Endothelial cell of umbilical vein (primary cell): ENCODE data around the gene TUFT1. TPM values are rescaled to one million over a fixed set of nuclear protein-coding genes. Genes with fewer than 3 reads are reported as not detected.

ENCODE experiments used
- BruUV-seq: library from RNA; stranded (reverse); fragments of 400-500 nt; replicated peaks from 2 replicates; lab custom pipeline; 2021; lab: Mats Ljungman, UMichigan
- CTCF ChIA-PET: fragments of 300-600, 350-600 bp; sonication (Branson Sonifier 250); formaldehyde crosslinking; loops from one replicate; lab custom pipeline; 2021; ENCODE audit warnings: antibody characterized with exemption, inconsistent platforms; lab: Charles Lee
- POLR2A ChIA-PET: fragments of 300-600, 350-600 bp; sonication (Branson Sonifier 250); formaldehyde crosslinking; loops from one replicate; lab custom pipeline; 2021; ENCODE audit warnings: antibody characterized with exemption, inconsistent platforms; lab: Charles Lee
- DNase-seq: peaks from one replicate; pipeline ENCODE4 v3.0.0-alpha.2; 2011; ENCODE audit warnings: low read depth, low spot score
- FAIRE-seq: peaks from 2 replicates; lab custom pipeline; 2011; peaks lifted over from hg19 to GRCh38; lab: Jason Lieb, UNC
- H2AFZ ChIP-seq: 2 replicates; pipeline ENCODE4 v1.6.0; 2012; ENCODE audit warnings: low read depth, low read length, control low read depth, inconsistent platforms
- H3K27ac ChIP-seq: 2 replicates; pipeline ENCODE4 v1.5.1; 2011; ENCODE audit warnings: low read depth, mild to moderate bottlenecking, control low read depth, low read length, moderate library complexity; ENCODE audit not compliant: insufficient read depth
- H3K27me3 ChIP-seq, 2 experiments: 2 replicates each; pipeline versions ENCODE4 v1.6.0 to v1.6.1; 2011; ENCODE audit warnings: low read length in 2 of 2, mixed read lengths in 1 of 2; ENCODE audit not compliant: control insufficient read depth in 2 of 2, insufficient read depth in 2 of 2
- H3K36me3 ChIP-seq, 2 experiments: 2 replicates in 1 of 2; 3 replicates in 1 of 2; pipeline ENCODE4 v1.5.1; 2011; ENCODE audit warnings: low read length in 2 of 2, mild to moderate bottlenecking in 1 of 2, moderate library complexity in 1 of 2; ENCODE audit not compliant: control insufficient read depth in 2 of 2, insufficient read depth in 2 of 2; ENCODE audit errors: extremely low read depth in 1 of 2
- H3K4me1 ChIP-seq: 3 replicates; pipeline ENCODE4 v1.5.1; 2011; ENCODE audit warnings: mild to moderate bottlenecking, low read length; ENCODE audit not compliant: control insufficient read depth, insufficient read depth; ENCODE audit errors: extremely low read depth
- H3K4me2 ChIP-seq: 2 replicates; pipeline ENCODE4 v1.6.1; 2011; ENCODE audit warnings: low read length, control low read depth, mixed read lengths; ENCODE audit not compliant: insufficient read depth
- H3K4me3 ChIP-seq, 3 experiments: fragments of 200-600 bp in 1 of 3; sonication (generic), shearing (Covaris generic) in 1 of 3; replicated peaks in 1 of 3; 2 replicates each; pipeline ENCODE4 v1.5.1; 2011 to 2016; ENCODE audit warnings: control low read depth in 3 of 3, low read length in 3 of 3, mild to moderate bottlenecking in 2 of 3, inconsistent platforms in 1 of 3, low read depth in 1 of 3, moderate library complexity in 1 of 3; ENCODE audit not compliant: insufficient read depth in 1 of 3
- H3K79me2 ChIP-seq: 2 replicates; pipeline ENCODE4 v1.6.0; 2012; ENCODE audit warnings: low read length, inconsistent platforms; ENCODE audit not compliant: control insufficient read depth, insufficient read depth
- H3K9ac ChIP-seq: replicated peaks from 2 replicates; pipeline ENCODE3; 2011; ENCODE audit warnings: low read length, control low read depth; ENCODE audit not compliant: insufficient read depth; ENCODE audit errors: extremely low read depth
- H3K9me1 ChIP-seq: replicated peaks from 3 replicates; pipeline ENCODE4 v1.6.0; 2011; ENCODE audit warnings: mild to moderate bottlenecking, low read length; ENCODE audit not compliant: control insufficient read depth, insufficient read depth; ENCODE audit errors: extremely low read depth
- H3K9me3 ChIP-seq: replicated peaks from 2 replicates; pipeline ENCODE4 v1.5.1; 2012; ENCODE audit warnings: low read length, inconsistent platforms; ENCODE audit not compliant: control insufficient read depth, insufficient read depth
- H4K20me1 ChIP-seq: replicated peaks from 2 replicates; pipeline ENCODE3; 2011; ENCODE audit warnings: mild to moderate bottlenecking, low read length; ENCODE audit not compliant: control insufficient read depth, insufficient read depth; ENCODE audit errors: extremely low read depth
- EZH2 ChIP-seq: IDR thresholded peaks from 2 replicates; pipeline ENCODE4 v1.6.1; 2012; ENCODE audit warnings: borderline replicate concordance, low read depth, mild to moderate bottlenecking, moderate library complexity, low read length, inconsistent platforms; ENCODE audit not compliant: severe bottlenecking
- FOS ChIP-seq: IDR thresholded peaks from 2 replicates; pipeline ENCODE4 v1.6.1; 2011; ENCODE audit warnings: mild to moderate bottlenecking, low read length, moderate library complexity, borderline replicate concordance; ENCODE audit not compliant: insufficient read depth
- GATA2 ChIP-seq: IDR thresholded peaks from 2 replicates; pipeline ENCODE4 v1.7.0; 2011; ENCODE audit warnings: low read depth, mild to moderate bottlenecking, moderate library complexity, mixed read lengths, low read length; ENCODE audit not compliant: insufficient read length, insufficient read depth
- JUN ChIP-seq: IDR thresholded peaks from 2 replicates; pipeline ENCODE4 v1.6.1; 2011; ENCODE audit warnings: borderline replicate concordance, low read depth; ENCODE audit not compliant: insufficient read length, insufficient read depth
- MAX ChIP-seq: IDR thresholded peaks from 2 replicates; pipeline ENCODE4 v1.6.1; 2011; ENCODE audit not compliant: insufficient read depth, insufficient read length
- MYC ChIP-seq: IDR thresholded peaks from one replicate; pipeline ENCODE4 v1.6.1; 2011; ENCODE audit warnings: mild to moderate bottlenecking, low read depth, low read length
- POLR2A ChIP-seq: IDR thresholded peaks from 2 replicates; pipeline ENCODE4 v1.6.1; 2012; ENCODE audit warnings: low read depth, mild to moderate bottlenecking, control low read depth, low read length
- POLR2AphosphoS5 ChIP-seq: IDR thresholded peaks from 2 replicates; pipeline ENCODE4 v1.6.1; 2012; ENCODE audit warnings: low read depth, mild to moderate bottlenecking, control low read depth, low read length, moderate library complexity; ENCODE audit not compliant: insufficient read depth
- dilution Hi-C: fragments of 300-500 bp; cut with MboI; formaldehyde crosslinking; loops from one replicate; pipeline ENCODE4 v1.15.0; 2019; ENCODE audit warnings: low sequenced_read_pairs; ENCODE audit not compliant: extremely low pct_ligation_motif_present
- intact Hi-C: fragments of 100-400 bp; cut with micrococcal nuclease; formaldehyde crosslinking; loops from one replicate; pipeline ENCODE4 v1.10.0; 2022
- polyA plus RNA-seq, 4 experiments: library from polyadenylated mRNA; depleted of rRNA in 3 of 4; stranded (reverse) in 3 of 4; unstranded in 1 of 4; fragments of >200 nt; gene quantifications; 2 replicates each; pipeline versions ENCODE4 v1.2.1 to v1.2.3, GENCODE V29; 2011 to 2012; ENCODE audit warnings: missing spikeins in 1 of 4
- total RNA-seq: library from RNA; stranded (reverse); gene quantifications from 2 replicates; pipeline ENCODE4 v1.2.3, GENCODE V29; 2021
- TF ChIP-seq, protein P1 (sequence below), 2 donors: IDR thresholded peaks; 1 replicate in 1 of 2; 2 replicates in 1 of 2; pipeline ENCODE4 v1.5.1; 2011; ENCODE audit warnings: low read length in 2 of 2, mild to moderate bottlenecking in 2 of 2, moderate library complexity in 2 of 2, control low read depth in 1 of 2, inconsistent platforms in 1 of 2, low read depth in 1 of 2; ENCODE audit not compliant: insufficient read depth in 1 of 2; ENCODE audit errors: extremely low read depth in 1 of 2

Gene TUFT1
- total and polyA plus RNA-seq, 2 donors (not counting 3 experiments of a cell fraction or from before 2014, with no cell fraction given), result 4.3 to 5.1 TPM

GRCh38 chr1:151495316-151495715 is 44.8 kb upstream of the TUFT1 start:
- Histone ChIP-seq H3K79me2 (no peaks in the 10 kb centered on the region), H2AFZ (peak overlapping the region; percentile 13), H3K27me3 (peaks cover 0 to 4% of the 10 kb centered on the region in 2 experiments), H3K4me2 (peak overlapping the region; percentile 73), H3K36me3 (no peaks in the 10 kb centered on the region), H3K9me1 (no peaks in the 10 kb centered on the region), H3K9me3 (no peaks in the 10 kb centered on the region), H3K4me1 (peaks cover 13% of the 10 kb centered on the region), H3K4me3 (no peak overlapping the region), H4K20me1 (no peaks in the 10 kb centered on the region), H3K9ac (no peak overlapping the region), H3K27ac (peak overlapping the region; percentile 12)
- POLR2A ChIA-PET, result interaction anchor here (0.6 to 0.7 kb wide), 3 partner anchors 174 to 505 kb away, joined by 3 to 4 read pairs (median 3); no protein-coding TSS in a partner anchor
- CTCF ChIA-PET, result interaction anchor here (0.6 to 1.0 kb wide), 6 partner anchors 18 to 71 kb away, joined by 3 to 5 read pairs (median 4); no protein-coding TSS in a partner anchor
- dilution Hi-C loops (no loop called here), intact Hi-C loops (no loop called here)
- no TSS peak for BruUV-seq
- TF ChIP-seq, protein P1, sequence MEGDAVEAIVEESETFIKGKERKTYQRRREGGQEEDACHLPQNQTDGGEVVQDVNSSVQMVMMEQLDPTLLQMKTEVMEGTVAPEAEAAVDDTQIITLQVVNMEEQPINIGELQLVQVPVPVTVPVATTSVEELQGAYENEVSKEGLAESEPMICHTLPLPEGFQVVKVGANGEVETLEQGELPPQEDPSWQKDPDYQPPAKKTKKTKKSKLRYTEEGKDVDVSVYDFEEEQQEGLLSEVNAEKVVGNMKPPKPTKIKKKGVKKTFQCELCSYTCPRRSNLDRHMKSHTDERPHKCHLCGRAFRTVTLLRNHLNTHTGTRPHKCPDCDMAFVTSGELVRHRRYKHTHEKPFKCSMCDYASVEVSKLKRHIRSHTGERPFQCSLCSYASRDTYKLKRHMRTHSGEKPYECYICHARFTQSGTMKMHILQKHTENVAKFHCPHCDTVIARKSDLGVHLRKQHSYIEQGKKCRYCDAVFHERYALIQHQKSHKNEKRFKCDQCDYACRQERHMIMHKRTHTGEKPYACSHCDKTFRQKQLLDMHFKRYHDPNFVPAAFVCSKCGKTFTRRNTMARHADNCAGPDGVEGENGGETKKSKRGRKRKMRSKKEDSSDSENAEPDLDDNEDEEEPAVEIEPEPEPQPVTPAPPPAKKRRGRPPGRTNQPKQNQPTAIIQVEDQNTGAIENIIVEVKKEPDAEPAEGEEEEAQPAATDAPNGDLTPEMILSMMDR (IDR thresholded peaks at IDR 0.05; ENCODE audit: extremely low read depth in 1 of 2, insufficient read depth in 1 of 2, low read depth in 1 of 2, low read length in 2 of 2), result no peak
- TF ChIP-seq MYC (no peak), POLR2A (no peak), EZH2 (no peak), POLR2AphosphoS5 (no peak), GATA2 (no peak), MAX (no peak), JUN (no peak), FOS (no peak)
- DNase-seq, result peak; percentile 29
- no peak for FAIRE-seq
